ENCODE measurements around the gene TMEM273. TPM values are rescaled to one million over a fixed set of nuclear protein-coding genes. Genes with fewer than 3 reads are reported as not detected.

TMEM273 gene
- total RNA-seq, 1 experiment from 2014 or later, result not detected

DNA sequence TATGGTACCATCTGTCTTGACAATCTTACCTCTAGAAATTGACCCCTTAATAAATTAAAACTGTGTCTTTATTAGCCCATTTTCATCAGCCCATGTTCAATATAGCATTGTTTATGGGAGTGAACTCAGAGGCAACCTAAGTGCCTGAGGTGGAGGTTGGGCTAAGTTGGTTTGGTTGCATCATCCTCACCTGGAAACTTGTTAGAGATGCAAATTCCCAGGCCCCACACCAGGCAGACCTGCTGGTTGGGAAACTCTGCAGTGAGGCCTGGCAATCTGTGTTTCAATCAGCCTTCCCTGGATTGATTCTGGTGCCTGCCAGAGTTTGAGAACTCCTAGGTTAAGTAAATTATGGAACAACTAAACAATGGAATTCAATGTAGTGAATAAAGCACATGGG, 44.9 kb downstream of the TMEM273 start:
- no peak for DNase-seq
- Histone ChIP-seq H3K4me2 (ENCODE audit: low read depth, low read length, poor library complexity, severe bottlenecking) (no peak overlapping the region), H3K27me3 (ENCODE audit: low read length) (no peaks in the 10 kb centered on the region), H3K4me1 (ENCODE audit: low read length) (no peaks in the 10 kb centered on the region), H4K20me1 (ENCODE audit: insufficient read depth, low read depth, low read length) (no peaks in the 10 kb centered on the region), H3K9me3 (ENCODE audit: low read length) (no peaks in the 10 kb centered on the region), H3K79me2 (ENCODE audit: low read length) (no peaks in the 10 kb centered on the region), H3K9ac (ENCODE audit: low read length) (no peak overlapping the region), H3K9me2 (replicated peaks; ENCODE audit: insufficient read depth, low read length) (no peaks in the 10 kb centered on the region), H3K4me3 (ENCODE audit: low read length) (no peak overlapping the region), H3K36me3 (ENCODE audit: insufficient read depth, low read length) (no peaks in the 10 kb centered on the region), H2AFZ (ENCODE audit: low read length) (no peak overlapping the region), H3K27ac (ENCODE audit: low read length) (no peak overlapping the region)

DNA sequence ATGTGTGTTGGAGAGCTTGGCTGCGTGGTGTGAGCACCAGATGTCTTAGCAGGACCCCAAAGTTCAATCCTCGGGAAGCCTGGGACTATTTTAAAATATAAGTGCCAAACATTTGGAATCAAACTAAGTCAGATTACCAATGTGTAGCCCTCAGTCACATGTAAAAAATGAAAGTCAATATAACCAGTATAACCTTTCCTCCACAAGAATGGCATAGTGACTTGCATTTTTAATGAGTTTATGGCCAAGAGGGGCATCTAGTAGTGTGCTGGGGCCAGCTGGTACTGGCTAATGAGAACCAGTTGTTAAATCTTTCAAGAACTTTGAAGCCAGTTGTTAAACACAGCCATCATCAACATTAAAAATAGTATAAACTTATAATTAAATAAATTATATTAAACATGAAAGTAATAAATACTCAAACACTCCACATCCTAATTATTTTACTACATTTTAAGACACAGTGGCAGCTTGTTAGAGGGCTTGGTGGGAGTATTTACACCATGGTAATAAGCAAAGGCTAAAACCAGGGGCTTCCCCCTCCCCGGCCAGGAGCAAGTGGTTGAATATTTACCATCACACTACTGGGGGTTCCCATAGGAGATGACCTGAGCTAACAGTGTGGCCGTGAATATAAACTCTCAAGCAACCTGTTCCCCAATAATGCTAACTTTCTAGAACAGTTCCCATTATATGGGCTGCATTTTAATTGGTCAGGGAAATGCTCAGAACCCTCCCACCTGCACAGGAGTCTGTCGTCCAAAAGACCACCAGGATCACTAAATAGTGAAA, 46.5 kb downstream of the TMEM273 start:
- H3K9ac ChIP-seq (ENCODE audit: low read length), result no peak overlapping the region
- no peaks in the 10 kb centered on the region for H3K36me3 ChIP-seq (ENCODE audit: insufficient read depth, low read length)
- H3K27ac ChIP-seq (ENCODE audit: low read length), result no peak overlapping the region
- H3K4me3 ChIP-seq (ENCODE audit: low read length), result no peak overlapping the region
- H3K4me2 ChIP-seq (ENCODE audit: low read depth, low read length, poor library complexity, severe bottlenecking), result no peak overlapping the region
- DNase-seq, result no peak
- H3K4me1 ChIP-seq (ENCODE audit: low read length), result no peaks in the 10 kb centered on the region
- H4K20me1 ChIP-seq (ENCODE audit: insufficient read depth, low read depth, low read length), result no peaks in the 10 kb centered on the region
- H2AFZ ChIP-seq (ENCODE audit: low read length), result no peak overlapping the region
- no peaks in the 10 kb centered on the region for H3K9me3 ChIP-seq (ENCODE audit: low read length)
- H3K79me2 ChIP-seq (ENCODE audit: low read length), result no peaks in the 10 kb centered on the region
- no peaks in the 10 kb centered on the region for H3K9me2 ChIP-seq (replicated peaks; ENCODE audit: insufficient read depth, low read length)
- H3K27me3 ChIP-seq (ENCODE audit: low read length), result no peaks in the 10 kb centered on the region; the same call in 1 of the 2 replicates

DNA sequence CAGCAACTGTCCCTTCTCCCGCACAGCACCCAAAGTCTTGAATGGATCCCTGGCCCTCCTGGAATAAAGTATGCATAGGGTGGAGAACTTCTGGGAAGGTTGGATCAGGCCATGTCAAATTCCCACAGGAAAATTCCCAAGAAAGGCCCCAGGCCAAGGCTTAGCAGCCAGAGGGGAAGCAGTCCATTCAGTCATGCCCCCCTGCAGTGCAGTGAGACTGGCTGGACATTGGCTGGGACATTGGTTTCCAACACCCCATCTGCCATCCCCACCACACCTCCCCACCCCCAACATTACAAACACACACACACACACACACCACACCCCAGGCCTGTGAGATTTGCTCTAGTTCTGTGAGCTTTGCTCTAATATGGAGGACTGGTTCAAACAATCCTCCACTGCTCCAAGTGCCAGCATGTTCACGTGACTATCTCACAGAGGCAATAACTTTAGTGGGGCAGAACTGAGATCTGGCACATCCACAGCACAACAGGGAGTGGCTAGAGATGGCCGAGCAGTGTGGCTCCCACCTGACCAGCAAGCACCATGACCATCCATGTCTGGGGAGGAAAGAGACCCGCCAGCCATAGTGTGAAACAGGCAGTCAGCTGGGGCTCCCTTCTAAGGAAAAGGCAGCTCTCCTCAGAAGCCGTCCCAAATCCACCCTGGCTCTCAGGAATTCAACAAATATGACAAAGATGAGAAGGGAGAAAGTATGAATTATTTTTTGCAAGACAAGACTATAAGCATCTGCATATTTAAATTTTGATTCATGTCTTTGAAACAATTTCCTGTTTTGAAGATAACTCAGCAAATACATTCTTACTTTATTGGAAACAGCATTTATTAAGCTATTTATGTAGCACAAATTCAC, 47.6 kb downstream of the TMEM273 start:
- no peak for DNase-seq
- Histone ChIP-seq H3K9ac (ENCODE audit: low read length) (no peak overlapping the region), H3K79me2 (ENCODE audit: low read length) (no peaks in the 10 kb centered on the region), H3K4me1 (ENCODE audit: low read length) (no peaks in the 10 kb centered on the region), H3K36me3 (ENCODE audit: insufficient read depth, low read length) (no peaks in the 10 kb centered on the region), H3K9me2 (replicated peaks; ENCODE audit: insufficient read depth, low read length) (no peaks in the 10 kb centered on the region), H4K20me1 (ENCODE audit: insufficient read depth, low read depth, low read length) (no peaks in the 10 kb centered on the region), H2AFZ (ENCODE audit: low read length) (no peak overlapping the region), H3K27ac (ENCODE audit: low read length) (no peak overlapping the region), H3K4me3 (ENCODE audit: low read length) (no peak overlapping the region), H3K9me3 (ENCODE audit: low read length) (no peaks in the 10 kb centered on the region), H3K27me3 (ENCODE audit: low read length) (no peaks in the 10 kb centered on the region; the same call in 1 of the 2 replicates), H3K4me2 (ENCODE audit: low read depth, low read length, poor library complexity, severe bottlenecking) (no peak overlapping the region)

DNA sequence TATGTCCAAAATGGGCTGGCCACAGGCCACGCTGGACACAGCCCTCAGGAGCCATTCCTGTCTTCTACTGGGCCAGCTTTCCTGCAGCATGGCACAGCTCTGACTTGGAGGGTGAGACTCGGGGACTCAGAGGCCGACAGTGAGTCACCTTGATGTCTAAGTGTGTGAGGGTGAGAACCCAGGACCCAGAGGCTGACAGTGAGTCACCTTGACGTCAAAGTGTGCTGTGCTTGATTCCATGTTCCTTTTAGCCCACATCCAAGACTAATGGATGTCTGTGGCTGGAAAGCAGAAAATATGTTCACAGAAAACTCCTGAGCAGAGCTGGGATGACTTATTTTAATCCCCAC, 48.4 kb downstream of the TMEM273 start:
- H3K9ac ChIP-seq (ENCODE audit: low read length), result no peak overlapping the region
- DNase-seq, result no peak

DNA sequence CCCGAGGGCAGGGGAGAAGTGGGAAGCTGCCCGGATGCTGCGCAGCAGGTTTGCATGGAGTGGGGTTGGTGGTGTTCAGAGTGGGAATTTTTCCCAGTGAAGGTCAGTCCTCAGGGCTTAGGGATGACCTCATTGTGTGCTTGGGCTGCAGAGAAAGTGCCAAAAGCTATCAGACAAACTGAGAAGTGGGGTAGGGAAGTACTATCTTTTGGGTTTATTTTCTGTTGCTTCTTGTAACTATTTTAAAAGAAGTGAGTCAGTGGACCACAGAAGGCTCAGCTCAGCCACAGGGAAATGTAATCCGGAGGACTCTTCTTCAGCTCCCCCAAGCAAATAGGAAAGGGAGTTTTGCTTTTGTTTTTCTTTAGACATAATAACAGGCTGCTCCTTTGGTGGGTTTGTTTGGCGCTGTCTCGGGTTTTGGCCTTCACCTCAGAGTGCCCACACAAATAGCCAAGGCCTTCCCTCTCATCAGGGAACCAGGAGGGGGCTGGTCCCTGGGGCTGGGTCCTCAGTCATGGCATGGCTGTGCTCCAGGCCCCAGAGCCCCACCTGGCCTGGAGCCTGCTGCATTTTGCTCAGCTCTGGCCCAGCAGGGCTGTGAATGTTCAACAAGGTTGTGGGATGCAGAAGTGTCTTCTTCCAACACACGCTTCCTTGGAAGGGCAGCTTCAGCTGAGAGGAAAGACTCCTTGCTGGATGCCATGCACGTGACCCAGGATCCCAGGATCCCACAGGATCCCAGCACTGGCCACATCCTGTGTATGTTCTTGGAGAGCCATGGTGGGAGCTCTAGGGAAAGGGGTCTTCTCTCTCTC, 49.0 kb downstream of the TMEM273 start:
- Histone ChIP-seq H3K9ac (ENCODE audit: low read length) (no peak overlapping the region), H4K20me1 (ENCODE audit: insufficient read depth, low read depth, low read length) (no peaks in the 10 kb centered on the region), H3K9me3 (ENCODE audit: low read length) (no peaks in the 10 kb centered on the region), H3K4me1 (ENCODE audit: low read length) (no peaks in the 10 kb centered on the region), H3K4me3 (ENCODE audit: low read length) (no peak overlapping the region), H3K27me3 (ENCODE audit: low read length) (no peaks in the 10 kb centered on the region; the same call in 1 of the 2 replicates), H2AFZ (ENCODE audit: low read length) (no peak overlapping the region), H3K9me2 (replicated peaks; ENCODE audit: insufficient read depth, low read length) (no peaks in the 10 kb centered on the region), H3K36me3 (ENCODE audit: insufficient read depth, low read length) (no peaks in the 10 kb centered on the region), H3K4me2 (ENCODE audit: low read depth, low read length, poor library complexity, severe bottlenecking) (no peak overlapping the region), H3K79me2 (ENCODE audit: low read length) (no peaks in the 10 kb centered on the region), H3K27ac (ENCODE audit: low read length) (no peak overlapping the region)
- no peak for DNase-seq

More for the DNA sequence above, 48.4 kb downstream of the TMEM273 start:
- Histone ChIP-seq H3K27ac (ENCODE audit: low read length) (no peak overlapping the region), H3K9me2 (replicated peaks; ENCODE audit: insufficient read depth, low read length) (no peaks in the 10 kb centered on the region), H3K27me3 (ENCODE audit: low read length) (no peaks in the 10 kb centered on the region; the same call in 1 of the 2 replicates), H3K4me2 (ENCODE audit: low read depth, low read length, poor library complexity, severe bottlenecking) (no peak overlapping the region), H4K20me1 (ENCODE audit: insufficient read depth, low read depth, low read length) (no peaks in the 10 kb centered on the region), H3K4me3 (ENCODE audit: low read length) (no peak overlapping the region), H3K36me3 (ENCODE audit: insufficient read depth, low read length) (no peaks in the 10 kb centered on the region), H3K9me3 (ENCODE audit: low read length) (no peaks in the 10 kb centered on the region), H3K79me2 (ENCODE audit: low read length) (no peaks in the 10 kb centered on the region), H3K4me1 (ENCODE audit: low read length) (no peaks in the 10 kb centered on the region), H2AFZ (ENCODE audit: low read length) (no peak overlapping the region)

DNA sequence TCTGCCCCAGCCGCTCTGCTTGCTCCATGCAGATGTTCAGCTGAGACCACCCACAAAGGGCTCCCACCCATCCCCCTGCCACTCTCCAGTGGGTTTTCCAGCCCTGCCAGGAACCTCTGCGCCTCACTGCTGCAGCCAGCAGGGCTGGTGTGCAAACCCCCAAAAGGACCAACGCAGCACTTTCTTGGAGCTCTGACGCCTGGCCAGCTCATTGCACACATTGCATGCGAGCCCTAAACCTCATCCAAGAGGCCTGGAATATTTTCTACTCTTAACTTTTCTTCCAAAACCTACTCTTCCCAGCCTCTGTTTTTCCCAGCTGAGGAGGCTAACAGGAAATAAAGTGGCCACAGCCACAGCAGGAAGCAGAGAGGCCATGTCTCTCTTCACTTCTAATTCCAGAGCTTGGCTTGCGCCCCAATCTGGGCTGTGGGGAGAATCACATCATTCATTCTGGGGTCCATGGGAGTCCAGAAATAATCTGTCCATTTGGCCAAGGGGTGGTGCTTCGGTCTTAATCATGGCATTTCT, 49.8 kb downstream of the TMEM273 start:
- H3K4me2 ChIP-seq (ENCODE audit: low read depth, low read length, poor library complexity, severe bottlenecking), result no peak overlapping the region
- H3K27me3 ChIP-seq (ENCODE audit: low read length), result no peaks in the 10 kb centered on the region; the same call in 1 of the 2 replicates
- H3K9me2 ChIP-seq (replicated peaks; ENCODE audit: insufficient read depth, low read length), result no peaks in the 10 kb centered on the region
- no peak overlapping the region for H3K9ac ChIP-seq (ENCODE audit: low read length)
- no peak overlapping the region for H2AFZ ChIP-seq (ENCODE audit: low read length)
- no peak for DNase-seq
- H3K9me3 ChIP-seq (ENCODE audit: low read length), result no peaks in the 10 kb centered on the region
- no peaks in the 10 kb centered on the region for H3K36me3 ChIP-seq (ENCODE audit: insufficient read depth, low read length)
- H3K27ac ChIP-seq (ENCODE audit: low read length), result no peak overlapping the region
- no peaks in the 10 kb centered on the region for H3K4me1 ChIP-seq (ENCODE audit: low read length)
- no peaks in the 10 kb centered on the region for H3K79me2 ChIP-seq (ENCODE audit: low read length)
- no peaks in the 10 kb centered on the region for H4K20me1 ChIP-seq (ENCODE audit: insufficient read depth, low read depth, low read length)
- no peak overlapping the region for H3K4me3 ChIP-seq (ENCODE audit: low read length)

DNA sequence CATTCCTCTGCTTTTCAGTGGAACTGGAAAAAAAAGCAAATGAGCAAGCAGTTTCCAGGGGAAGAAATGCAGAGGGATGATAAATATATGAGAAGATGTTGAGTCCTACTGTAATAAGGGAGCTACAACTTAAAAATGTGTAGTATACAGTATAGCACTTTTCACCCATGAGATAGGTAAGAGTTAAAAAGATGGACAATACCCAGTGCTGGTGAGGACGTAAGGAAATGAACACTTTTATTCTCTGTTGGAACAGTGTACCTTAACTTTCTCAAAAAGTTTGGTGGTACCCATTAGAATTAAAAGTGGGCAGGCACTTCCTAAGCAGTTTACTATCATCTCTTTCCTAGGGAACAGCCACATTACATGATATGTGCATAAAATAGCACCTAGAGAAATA, 51.7 kb downstream of the TMEM273 start:
- H3K9ac ChIP-seq (ENCODE audit: low read length), result no peak overlapping the region
- H3K27me3 ChIP-seq (ENCODE audit: low read length), result no peaks in the 10 kb centered on the region; the same call in 1 of the 2 replicates
- H3K4me2 ChIP-seq (ENCODE audit: low read depth, low read length, poor library complexity, severe bottlenecking), result no peak overlapping the region
- no peak overlapping the region for H2AFZ ChIP-seq (ENCODE audit: low read length)
- H3K9me3 ChIP-seq (ENCODE audit: low read length), result no peaks in the 10 kb centered on the region
- H3K27ac ChIP-seq (ENCODE audit: low read length), result no peak overlapping the region
- no peaks in the 10 kb centered on the region for H3K79me2 ChIP-seq (ENCODE audit: low read length)
- no peaks in the 10 kb centered on the region for H4K20me1 ChIP-seq (ENCODE audit: insufficient read depth, low read depth, low read length)
- H3K4me1 ChIP-seq (ENCODE audit: low read length), result no peaks in the 10 kb centered on the region
- no peaks in the 10 kb centered on the region for H3K36me3 ChIP-seq (ENCODE audit: insufficient read depth, low read length)
- H3K4me3 ChIP-seq (ENCODE audit: low read length), result no peak overlapping the region
- no peaks in the 10 kb centered on the region for H3K9me2 ChIP-seq (replicated peaks; ENCODE audit: insufficient read depth, low read length)
- no peak for DNase-seq

All from Karpas-422 (cell line).